Spleen (tissue), 11 donors: ENCODE measurements around the gene RIMS1. TPM values are rescaled to one million over a fixed set of nuclear protein-coding genes. Genes with fewer than 3 reads are reported as not detected.

Experiments used
- DNase-seq: peaks from one replicate; pipeline ENCODE4 v3.0.0-alpha.2; 2020
- H3K27ac ChIP-seq, 8 donors: fragments of 200-600 bp; sonication (generic) in 7 of 8; 1 replicate in 4 of 8; 2 replicates in 4 of 8; pipeline versions ENCODE4 v1.5.0 to v1.8.0; 2016 to 2021; ENCODE audit warnings: inconsistent platforms in 4 of 8, mild to moderate bottlenecking in 4 of 8, moderate library complexity in 1 of 8
- H3K27me3 ChIP-seq, 7 donors: fragments of 200-600 bp; sonication (generic) in 6 of 7; replicated peaks in 1 of 7; 1 replicate in 4 of 7; 2 replicates in 3 of 7; pipeline versions ENCODE4 v1.5.0 to v1.8.0; 2016 to 2021; ENCODE audit warnings: inconsistent platforms in 3 of 7, mild to moderate bottlenecking in 1 of 7
- H3K36me3 ChIP-seq, 6 donors: fragments of 200-600 bp; sonication (generic) in 5 of 6; 1 replicate in 4 of 6; 2 replicates in 2 of 6; pipeline versions ENCODE4 v1.5.0 to v1.8.0; 2016 to 2021; ENCODE audit warnings: inconsistent platforms in 2 of 6
- H3K4me1 ChIP-seq, 6 donors: fragments of 200-600 bp; sonication (generic) in 5 of 6; 1 replicate in 3 of 6; 2 replicates in 3 of 6; pipeline versions ENCODE4 v1.5.0 to v1.8.0; 2016 to 2021; ENCODE audit warnings: inconsistent platforms in 3 of 6
- H3K4me3 ChIP-seq, 8 donors: fragments of 200-600 bp; sonication (generic) in 7 of 8; 1 replicate in 4 of 8; 2 replicates in 4 of 8; pipeline versions ENCODE4 v1.5.0 to v1.8.0; 2016 to 2021; ENCODE audit warnings: inconsistent platforms in 4 of 8, mild to moderate bottlenecking in 4 of 8, moderate library complexity in 2 of 8
- H3K9me3 ChIP-seq, 8 donors: fragments of 200-600 bp; sonication (generic) in 7 of 8; 1 replicate in 4 of 8; 2 replicates in 4 of 8; pipeline versions ENCODE4 v1.5.0 to v1.8.0; 2016 to 2021; ENCODE audit warnings: inconsistent platforms in 4 of 8
- POLR2A ChIP-seq, 3 donors: fragments of 450-650 bp; IDR thresholded peaks; one replicate each; pipeline ENCODE4 v1.5.1; 2017; ENCODE audit warnings: antibody characterized with exemption in 3 of 3, mild to moderate bottlenecking in 1 of 3
- POLR2AphosphoS5 ChIP-seq, 3 donors: sonication (generic); formaldehyde crosslinking; IDR thresholded peaks; one replicate each; pipeline ENCODE4 v1.5.1; 2017; ENCODE audit warnings: antibody characterized with exemption in 3 of 3
- WGBS, 5 donors: extraction: QIAGEN DNeasy Blood & Tissue Kit in 3 of 5; methylation state at CpG; one replicate each; pipeline versions ENCODE4 v1.1.5 to v1.1.7; 2013 to 2018; 5-methylcytosine and 5-hydroxymethylcytosine counted together
- intact Hi-C: fragments of 100-400 bp; cut with DNase I; formaldehyde crosslinking; loops from one replicate; pipeline ENCODE4 v1.15.0; 2023; ENCODE audit warnings: low total_unique reads
- polyA plus RNA-seq, 3 donors: library from polyadenylated mRNA; stranded (reverse); fragments of 200-250 nt; gene quantifications; one replicate each; pipeline ENCODE4 v1.2.1, GENCODE V29; 2013
- total RNA-seq, 7 donors: library from RNA; depleted of rRNA in 3 of 7; stranded (reverse); fragments of >200 nt in 3 of 7; fragmentation: NEBNext Ultra II Directional in 4 of 7; extraction: Animal tissue kit (Norgen Biotek cat#: 25700) in 4 of 7; gene quantifications; one replicate each; pipeline versions ENCODE4 v1.1.0 to v1.2.1, GENCODE V29; 2016 to 2021
- TF ChIP-seq, protein P1 (sequence below), 11 experiments: fragments of 200-600 bp in 7 of 11; fragments of 450-650 bp in 4 of 11; sonication (generic) in 4 of 11; IDR thresholded peaks in 8 of 11; conservative IDR thresholded peaks in 3 of 11; 1 replicate in 7 of 11; 2 replicates in 4 of 11; pipeline versions ENCODE4 v1.4.0 to v1.8.0; 2016 to 2021; ENCODE audit warnings: antibody characterized with exemption in 11 of 11, inconsistent platforms in 4 of 11, mild to moderate bottlenecking in 1 of 11
- donor health status: healthy with polysubstance abuse.
- donor health status: DM: no; HTN: no; CAD: no; lungs with moderate emphysema.
- donor health status: DM: no; HTN: no; CAD: no.
- donor health status: Bipolar disorder and iron deficiency.
- donor health status: healthy.
- donor health status: DM: no; HTN: no; CAD: no.
- donor health status: DM: yes; HTN: yes; CAD: no.

The RIMS1 gene
- total and polyA plus RNA-seq, 10 donors, result not detected

- Histone ChIP-seq H3K27me3 (no peaks in the 10 kb centered on the region), H3K27ac (no peak overlapping the region), H3K9me3 (no peaks in the 10 kb centered on the region), H3K4me1 (no peaks in the 10 kb centered on the region), H3K36me3 (no peaks in the 10 kb centered on the region), H3K4me3 (no peak overlapping the region)
- 30 to 48% (median 33%) methylated on average over 4 of the region's 4 CpGs for WGBS, 5 donors
- no peak for DNase-seq
- intact Hi-C loops, result no loop called here
- TF ChIP-seq POLR2AphosphoS5 (IDR thresholded peaks at IDR 0.05), result no peak
- no peak for TF ChIP-seq POLR2A (IDR thresholded peaks at IDR 0.05)
- TF ChIP-seq, protein P1, sequence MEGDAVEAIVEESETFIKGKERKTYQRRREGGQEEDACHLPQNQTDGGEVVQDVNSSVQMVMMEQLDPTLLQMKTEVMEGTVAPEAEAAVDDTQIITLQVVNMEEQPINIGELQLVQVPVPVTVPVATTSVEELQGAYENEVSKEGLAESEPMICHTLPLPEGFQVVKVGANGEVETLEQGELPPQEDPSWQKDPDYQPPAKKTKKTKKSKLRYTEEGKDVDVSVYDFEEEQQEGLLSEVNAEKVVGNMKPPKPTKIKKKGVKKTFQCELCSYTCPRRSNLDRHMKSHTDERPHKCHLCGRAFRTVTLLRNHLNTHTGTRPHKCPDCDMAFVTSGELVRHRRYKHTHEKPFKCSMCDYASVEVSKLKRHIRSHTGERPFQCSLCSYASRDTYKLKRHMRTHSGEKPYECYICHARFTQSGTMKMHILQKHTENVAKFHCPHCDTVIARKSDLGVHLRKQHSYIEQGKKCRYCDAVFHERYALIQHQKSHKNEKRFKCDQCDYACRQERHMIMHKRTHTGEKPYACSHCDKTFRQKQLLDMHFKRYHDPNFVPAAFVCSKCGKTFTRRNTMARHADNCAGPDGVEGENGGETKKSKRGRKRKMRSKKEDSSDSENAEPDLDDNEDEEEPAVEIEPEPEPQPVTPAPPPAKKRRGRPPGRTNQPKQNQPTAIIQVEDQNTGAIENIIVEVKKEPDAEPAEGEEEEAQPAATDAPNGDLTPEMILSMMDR (IDR thresholded peaks at IDR 0.05 in 8 of 11, conservative IDR thresholded peaks at IDR 0.05 in 3 of 11), result no peak
Measured at GRCh38 chr6:72037006-72037405, 150.7 kb downstream of the RIMS1 start.

DNA sequence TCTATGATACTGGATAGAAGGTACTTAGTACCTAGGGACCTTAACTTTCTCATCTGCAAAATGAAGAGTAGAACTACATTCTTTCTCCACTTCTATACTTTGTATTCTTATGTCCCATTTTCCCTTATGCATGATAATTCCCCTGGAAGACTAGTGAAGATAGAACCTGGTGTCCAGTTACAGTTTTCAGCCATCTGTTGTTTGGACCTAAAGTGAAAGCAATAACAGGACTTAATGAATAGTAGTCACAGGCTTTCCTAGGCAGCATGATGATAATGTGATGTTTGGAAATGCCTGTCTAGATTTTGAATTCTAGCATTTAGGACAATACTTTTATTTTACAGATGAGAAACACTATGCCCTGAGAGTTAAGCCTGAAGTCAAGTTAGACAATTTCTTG is 153.8 kb downstream of the RIMS1 start:
- Histone ChIP-seq H3K27me3 (no peaks in the 10 kb centered on the region), H3K36me3 (no peaks in the 10 kb centered on the region), H3K4me1 (no peaks in the 10 kb centered on the region), H3K27ac (no peak overlapping the region), H3K9me3 (no peaks in the 10 kb centered on the region), H3K4me3 (no peak overlapping the region)
- TF ChIP-seq, protein P1 (IDR thresholded peaks at IDR 0.05 in 8 of 11, conservative IDR thresholded peaks at IDR 0.05 in 3 of 11), result no peak
- no peak for TF ChIP-seq POLR2AphosphoS5 (IDR thresholded peaks at IDR 0.05)
- TF ChIP-seq POLR2A (IDR thresholded peaks at IDR 0.05), result no peak
- intact Hi-C loops, result no loop called here
- DNase-seq, result no peak

DNA sequence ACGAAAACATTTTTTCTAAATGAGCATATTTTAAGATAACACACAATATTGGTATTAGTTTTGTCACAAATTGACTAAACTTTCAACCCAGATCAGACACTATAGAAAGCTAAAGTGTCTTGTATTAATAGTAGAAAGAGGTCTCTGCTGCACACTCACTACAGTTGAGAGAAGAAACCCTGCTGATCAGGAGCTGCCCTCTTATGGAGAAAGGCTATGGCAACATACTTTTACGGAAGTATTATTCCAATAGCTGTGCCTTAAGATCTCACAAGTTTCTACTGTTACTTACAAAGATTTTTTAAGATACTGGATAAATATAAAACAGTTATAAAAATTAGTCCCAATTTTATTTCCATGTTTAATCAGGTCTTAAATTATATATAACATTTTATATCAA is 155.7 kb downstream of the RIMS1 start:
- no peak overlapping the region for H3K4me3 ChIP-seq
- WGBS, 5 donors, result 74 to 90% (median 83%) methylated on average over 2 of the region's 2 CpGs
- H3K27me3 ChIP-seq, result no peaks in the 10 kb centered on the region
- intact Hi-C loops, result no loop called here
- H3K36me3 ChIP-seq, result no peaks in the 10 kb centered on the region
- no peak overlapping the region for H3K27ac ChIP-seq
- H3K9me3 ChIP-seq, result no peaks in the 10 kb centered on the region
- no peaks in the 10 kb centered on the region for H3K4me1 ChIP-seq
- TF ChIP-seq POLR2A (IDR thresholded peaks at IDR 0.05), result no peak
- TF ChIP-seq, protein P1 (IDR thresholded peaks at IDR 0.05 in 8 of 11, conservative IDR thresholded peaks at IDR 0.05 in 3 of 11), result no peak
- no peak for TF ChIP-seq POLR2AphosphoS5 (IDR thresholded peaks at IDR 0.05)
- no peak for DNase-seq

DNA sequence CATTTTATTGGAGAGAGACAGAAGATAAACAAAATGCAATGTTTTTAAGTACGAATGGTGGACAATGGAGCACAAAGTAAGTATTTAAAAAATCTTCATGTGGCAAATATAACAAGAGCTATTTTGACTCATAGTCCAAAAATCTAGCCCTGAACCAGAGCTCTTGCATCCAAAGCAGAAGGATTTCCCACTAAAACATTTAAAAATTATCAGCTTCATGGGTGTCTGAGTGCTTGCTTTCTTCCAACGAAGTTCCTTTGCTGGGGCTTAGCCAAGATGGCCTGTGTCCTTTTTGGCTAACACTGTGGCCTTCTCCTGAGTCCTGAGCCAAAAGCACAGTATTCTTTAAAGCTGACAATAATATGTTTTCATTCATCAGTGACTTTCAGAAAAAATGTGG is 161.7 kb downstream of the RIMS1 start:
- H3K27ac ChIP-seq, result no peak overlapping the region
- no peaks in the 10 kb centered on the region for H3K4me1 ChIP-seq
- intact Hi-C loops, result no loop called here
- 53 to 74% (median 57%) methylated on average over 2 of the region's 2 CpGs for WGBS, 5 donors
- H3K36me3 ChIP-seq, result no peaks in the 10 kb centered on the region
- no peaks in the 10 kb centered on the region for H3K9me3 ChIP-seq
- no peak for DNase-seq
- TF ChIP-seq, protein P1 (IDR thresholded peaks at IDR 0.05 in 8 of 11, conservative IDR thresholded peaks at IDR 0.05 in 3 of 11), result no peak
- TF ChIP-seq POLR2AphosphoS5 (IDR thresholded peaks at IDR 0.05), result no peak
- no peak for TF ChIP-seq POLR2A (IDR thresholded peaks at IDR 0.05)
- no peak overlapping the region for H3K4me3 ChIP-seq
- no peaks in the 10 kb centered on the region for H3K27me3 ChIP-seq
